Endothelial cell of umbilical vein (primary cell): Measurements from ENCODE around the gene CAMTA1. TPM values are rescaled to one million over a fixed set of nuclear protein-coding genes. Genes with fewer than 3 reads are reported as not detected.

Experiments
- BruUV-seq: library from RNA; stranded (reverse); fragments of 400-500 nt; replicated peaks from 2 replicates; lab custom pipeline; 2021; lab: Mats Ljungman, UMichigan
- CTCF ChIA-PET: fragments of 300-600, 350-600 bp; sonication (Branson Sonifier 250); formaldehyde crosslinking; loops from one replicate; lab custom pipeline; 2021; ENCODE audit warnings: antibody characterized with exemption, inconsistent platforms; lab: Charles Lee
- POLR2A ChIA-PET: fragments of 300-600, 350-600 bp; sonication (Branson Sonifier 250); formaldehyde crosslinking; loops from one replicate; lab custom pipeline; 2021; ENCODE audit warnings: antibody characterized with exemption, inconsistent platforms; lab: Charles Lee
- DNase-seq: peaks from one replicate; pipeline ENCODE4 v3.0.0-alpha.2; 2011; ENCODE audit warnings: low read depth, low spot score
- FAIRE-seq: peaks from 2 replicates; lab custom pipeline; 2011; peaks lifted over from hg19 to GRCh38; lab: Jason Lieb, UNC
- H2AFZ ChIP-seq: 2 replicates; pipeline ENCODE4 v1.6.0; 2012; ENCODE audit warnings: low read depth, low read length, control low read depth, inconsistent platforms
- H3K27ac ChIP-seq: 2 replicates; pipeline ENCODE4 v1.5.1; 2011; ENCODE audit warnings: low read depth, mild to moderate bottlenecking, control low read depth, low read length, moderate library complexity; ENCODE audit not compliant: insufficient read depth
- H3K27me3 ChIP-seq, 2 experiments: 2 replicates each; pipeline versions ENCODE4 v1.6.0 to v1.6.1; 2011; ENCODE audit warnings: low read length in 2 of 2, mixed read lengths in 1 of 2; ENCODE audit not compliant: control insufficient read depth in 2 of 2, insufficient read depth in 2 of 2
- H3K36me3 ChIP-seq, 2 experiments: 2 replicates in 1 of 2; 3 replicates in 1 of 2; pipeline ENCODE4 v1.5.1; 2011; ENCODE audit warnings: low read length in 2 of 2, mild to moderate bottlenecking in 1 of 2, moderate library complexity in 1 of 2; ENCODE audit not compliant: control insufficient read depth in 2 of 2, insufficient read depth in 2 of 2; ENCODE audit errors: extremely low read depth in 1 of 2
- H3K4me1 ChIP-seq: 3 replicates; pipeline ENCODE4 v1.5.1; 2011; ENCODE audit warnings: mild to moderate bottlenecking, low read length; ENCODE audit not compliant: control insufficient read depth, insufficient read depth; ENCODE audit errors: extremely low read depth
- H3K4me2 ChIP-seq: 2 replicates; pipeline ENCODE4 v1.6.1; 2011; ENCODE audit warnings: low read length, control low read depth, mixed read lengths; ENCODE audit not compliant: insufficient read depth
- H3K4me3 ChIP-seq, 3 experiments: fragments of 200-600 bp in 1 of 3; sonication (generic), shearing (Covaris generic) in 1 of 3; replicated peaks in 1 of 3; 2 replicates each; pipeline ENCODE4 v1.5.1; 2011 to 2016; ENCODE audit warnings: control low read depth in 3 of 3, low read length in 3 of 3, mild to moderate bottlenecking in 2 of 3, inconsistent platforms in 1 of 3, low read depth in 1 of 3, moderate library complexity in 1 of 3; ENCODE audit not compliant: insufficient read depth in 1 of 3
- H3K79me2 ChIP-seq: 2 replicates; pipeline ENCODE4 v1.6.0; 2012; ENCODE audit warnings: low read length, inconsistent platforms; ENCODE audit not compliant: control insufficient read depth, insufficient read depth
- H3K9ac ChIP-seq: replicated peaks from 2 replicates; pipeline ENCODE3; 2011; ENCODE audit warnings: low read length, control low read depth; ENCODE audit not compliant: insufficient read depth; ENCODE audit errors: extremely low read depth
- H3K9me1 ChIP-seq: replicated peaks from 3 replicates; pipeline ENCODE4 v1.6.0; 2011; ENCODE audit warnings: mild to moderate bottlenecking, low read length; ENCODE audit not compliant: control insufficient read depth, insufficient read depth; ENCODE audit errors: extremely low read depth
- H3K9me3 ChIP-seq: replicated peaks from 2 replicates; pipeline ENCODE4 v1.5.1; 2012; ENCODE audit warnings: low read length, inconsistent platforms; ENCODE audit not compliant: control insufficient read depth, insufficient read depth
- H4K20me1 ChIP-seq: replicated peaks from 2 replicates; pipeline ENCODE3; 2011; ENCODE audit warnings: mild to moderate bottlenecking, low read length; ENCODE audit not compliant: control insufficient read depth, insufficient read depth; ENCODE audit errors: extremely low read depth
- EZH2 ChIP-seq: IDR thresholded peaks from 2 replicates; pipeline ENCODE4 v1.6.1; 2012; ENCODE audit warnings: borderline replicate concordance, low read depth, mild to moderate bottlenecking, moderate library complexity, low read length, inconsistent platforms; ENCODE audit not compliant: severe bottlenecking
- FOS ChIP-seq: IDR thresholded peaks from 2 replicates; pipeline ENCODE4 v1.6.1; 2011; ENCODE audit warnings: mild to moderate bottlenecking, low read length, moderate library complexity, borderline replicate concordance; ENCODE audit not compliant: insufficient read depth
- GATA2 ChIP-seq: IDR thresholded peaks from 2 replicates; pipeline ENCODE4 v1.7.0; 2011; ENCODE audit warnings: low read depth, mild to moderate bottlenecking, moderate library complexity, mixed read lengths, low read length; ENCODE audit not compliant: insufficient read length, insufficient read depth
- JUN ChIP-seq: IDR thresholded peaks from 2 replicates; pipeline ENCODE4 v1.6.1; 2011; ENCODE audit warnings: borderline replicate concordance, low read depth; ENCODE audit not compliant: insufficient read length, insufficient read depth
- MYC ChIP-seq: IDR thresholded peaks from one replicate; pipeline ENCODE4 v1.6.1; 2011; ENCODE audit warnings: mild to moderate bottlenecking, low read depth, low read length
- POLR2A ChIP-seq: IDR thresholded peaks from 2 replicates; pipeline ENCODE4 v1.6.1; 2012; ENCODE audit warnings: low read depth, mild to moderate bottlenecking, control low read depth, low read length
- POLR2AphosphoS5 ChIP-seq: IDR thresholded peaks from 2 replicates; pipeline ENCODE4 v1.6.1; 2012; ENCODE audit warnings: low read depth, mild to moderate bottlenecking, control low read depth, low read length, moderate library complexity; ENCODE audit not compliant: insufficient read depth
- dilution Hi-C: fragments of 300-500 bp; cut with MboI; formaldehyde crosslinking; loops from one replicate; pipeline ENCODE4 v1.15.0; 2019; ENCODE audit warnings: low sequenced_read_pairs; ENCODE audit not compliant: extremely low pct_ligation_motif_present
- intact Hi-C: fragments of 100-400 bp; cut with micrococcal nuclease; formaldehyde crosslinking; loops from one replicate; pipeline ENCODE4 v1.10.0; 2022
- polyA plus RNA-seq, 4 experiments: library from polyadenylated mRNA; depleted of rRNA in 3 of 4; stranded (reverse) in 3 of 4; unstranded in 1 of 4; fragments of >200 nt; gene quantifications; 2 replicates each; pipeline versions ENCODE4 v1.2.1 to v1.2.3, GENCODE V29; 2011 to 2012; ENCODE audit warnings: missing spikeins in 1 of 4
- total RNA-seq: library from RNA; stranded (reverse); gene quantifications from 2 replicates; pipeline ENCODE4 v1.2.3, GENCODE V29; 2021
- TF ChIP-seq, protein P1 (sequence below), 2 donors: IDR thresholded peaks; 1 replicate in 1 of 2; 2 replicates in 1 of 2; pipeline ENCODE4 v1.5.1; 2011; ENCODE audit warnings: low read length in 2 of 2, mild to moderate bottlenecking in 2 of 2, moderate library complexity in 2 of 2, control low read depth in 1 of 2, inconsistent platforms in 1 of 2, low read depth in 1 of 2; ENCODE audit not compliant: insufficient read depth in 1 of 2; ENCODE audit errors: extremely low read depth in 1 of 2
- TF ChIP-seq, protein P2 (sequence below): IDR thresholded peaks from 2 replicates; pipeline ENCODE4 v1.6.1; 2011; ENCODE audit not compliant: insufficient read depth, insufficient read length

Gene CAMTA1
- total and polyA plus RNA-seq, 2 donors (not counting 3 experiments of a cell fraction or from before 2014, with no cell fraction given) = 50.8 to 92.7 TPM

DNA sequence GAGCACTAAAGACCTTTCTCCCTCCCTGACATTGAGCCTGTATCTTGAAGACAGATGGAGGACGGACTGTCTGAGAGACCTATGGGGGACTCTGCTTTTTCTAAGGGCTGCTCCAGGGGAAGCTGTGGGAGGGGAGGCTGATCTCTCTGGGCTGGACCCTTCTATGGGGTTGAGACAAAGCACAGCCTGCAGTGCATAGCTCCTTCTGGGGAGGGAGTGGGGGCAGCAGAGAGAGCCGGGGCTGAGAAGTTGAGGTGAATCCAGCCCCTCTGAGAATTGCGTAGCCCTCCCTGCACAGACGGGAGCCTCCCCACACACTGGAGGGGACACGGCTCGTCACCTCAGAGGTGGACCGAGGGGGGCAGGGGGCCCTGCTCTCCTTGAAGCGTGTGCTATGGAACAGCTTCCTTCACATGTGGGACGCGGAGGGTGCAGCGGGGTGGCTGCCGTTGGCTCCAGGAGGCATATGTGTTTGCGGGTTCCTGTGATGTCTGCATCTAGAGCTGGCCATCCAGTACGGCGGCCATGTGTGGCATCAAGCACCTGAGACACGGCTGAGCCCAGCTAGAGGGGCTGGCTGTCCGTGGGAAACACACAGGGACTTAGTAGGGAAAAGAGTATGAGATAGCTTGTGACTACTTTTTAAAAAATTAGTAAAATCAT lies 299.1 kb downstream of the CAMTA1 start:
- Histone ChIP-seq H4K20me1 (no peaks in the 10 kb centered on the region), H2AFZ (no peak overlapping the region), H3K4me3 (no peak overlapping the region), H3K79me2 (no peaks in the 10 kb centered on the region), H3K27me3 (no peaks in the 10 kb centered on the region), H3K36me3 (no peaks in the 10 kb centered on the region), H3K9ac (no peak overlapping the region), H3K9me1 (no peaks in the 10 kb centered on the region), H3K27ac (no peak overlapping the region), H3K4me2 (no peak overlapping the region), H3K4me1 (no peaks in the 10 kb centered on the region), H3K9me3 (no peaks in the 10 kb centered on the region)
- TF ChIP-seq EZH2 = no peak
- TF ChIP-seq POLR2A = no peak
- TF ChIP-seq, protein P1, sequence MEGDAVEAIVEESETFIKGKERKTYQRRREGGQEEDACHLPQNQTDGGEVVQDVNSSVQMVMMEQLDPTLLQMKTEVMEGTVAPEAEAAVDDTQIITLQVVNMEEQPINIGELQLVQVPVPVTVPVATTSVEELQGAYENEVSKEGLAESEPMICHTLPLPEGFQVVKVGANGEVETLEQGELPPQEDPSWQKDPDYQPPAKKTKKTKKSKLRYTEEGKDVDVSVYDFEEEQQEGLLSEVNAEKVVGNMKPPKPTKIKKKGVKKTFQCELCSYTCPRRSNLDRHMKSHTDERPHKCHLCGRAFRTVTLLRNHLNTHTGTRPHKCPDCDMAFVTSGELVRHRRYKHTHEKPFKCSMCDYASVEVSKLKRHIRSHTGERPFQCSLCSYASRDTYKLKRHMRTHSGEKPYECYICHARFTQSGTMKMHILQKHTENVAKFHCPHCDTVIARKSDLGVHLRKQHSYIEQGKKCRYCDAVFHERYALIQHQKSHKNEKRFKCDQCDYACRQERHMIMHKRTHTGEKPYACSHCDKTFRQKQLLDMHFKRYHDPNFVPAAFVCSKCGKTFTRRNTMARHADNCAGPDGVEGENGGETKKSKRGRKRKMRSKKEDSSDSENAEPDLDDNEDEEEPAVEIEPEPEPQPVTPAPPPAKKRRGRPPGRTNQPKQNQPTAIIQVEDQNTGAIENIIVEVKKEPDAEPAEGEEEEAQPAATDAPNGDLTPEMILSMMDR (IDR thresholded peaks at IDR 0.05; ENCODE audit: extremely low read depth in 1 of 2, insufficient read depth in 1 of 2, low read depth in 1 of 2, low read length in 2 of 2) = no peak
- TF ChIP-seq JUN = no peak
- TF ChIP-seq FOS = no peak
- no peak for TF ChIP-seq POLR2AphosphoS5
- TF ChIP-seq, protein P2, sequence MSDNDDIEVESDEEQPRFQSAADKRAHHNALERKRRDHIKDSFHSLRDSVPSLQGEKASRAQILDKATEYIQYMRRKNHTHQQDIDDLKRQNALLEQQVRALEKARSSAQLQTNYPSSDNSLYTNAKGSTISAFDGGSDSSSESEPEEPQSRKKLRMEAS = no peak
- no peak for TF ChIP-seq MYC
- no peak for TF ChIP-seq GATA2
- BruUV-seq = no TSS peak
- dilution Hi-C loops = no loop called here
- ChIA-PET POLR2A (no interaction called here), CTCF (interaction anchor here (1.3 to 2.6 kb wide), 2 partner anchors 14 to 42 kb away, joined by 4 to 11 read pairs; no protein-coding TSS in a partner anchor)
- FAIRE-seq = no peak
- DNase-seq = no peak
- intact Hi-C loops = no loop called here
